Esophagus squamous epithelium (tissue), 4 donors: ENCODE measurements around the gene FBXO46.

Experiments used
- CTCF ChIP-seq, 6 experiments: fragments of 450-650 bp in 4 of 6; fragments of 200-600 bp in 2 of 6; sonication (generic) in 2 of 6; IDR thresholded peaks; one replicate each; pipeline ENCODE4 v1.5.1; 2016 to 2019; ENCODE audit warnings: antibody characterized with exemption in 6 of 6, mild to moderate bottlenecking in 4 of 6, moderate library complexity in 4 of 6
- POLR2A ChIP-seq, 4 donors: fragments of 450-650 bp; IDR thresholded peaks; one replicate each; pipeline ENCODE4 v1.6.1; 2017; ENCODE audit warnings: antibody characterized with exemption in 4 of 4, mild to moderate bottlenecking in 4 of 4, moderate library complexity in 3 of 4

- TF ChIP-seq CTCF (IDR thresholded peaks at IDR 0.05) (no peak), POLR2A (IDR thresholded peaks at IDR 0.05) (no peak)
These were observed 46.8 kb upstream of the FBXO46 start for GRCh38 chr19:45777395-45777961.
